WTC11 (cell line): Measurements from ENCODE around the gene TRAPPC8.

Source experiments
- E2F4 ChIP-seq: sonication (generic); formaldehyde crosslinking; IDR thresholded peaks from 2 replicates; pipeline ENCODE4 v1.8.1; 2022; ENCODE audit warnings: low read depth, mild to moderate bottlenecking, moderate library complexity, missing genetic modification reagents, borderline replicate concordance
- ELF4 ChIP-seq: sonication (generic); formaldehyde crosslinking; IDR thresholded peaks from 2 replicates; pipeline ENCODE4 v1.8.1; 2022; ENCODE audit warnings: low read depth, mild to moderate bottlenecking, moderate library complexity, missing genetic modification reagents
- JUN ChIP-seq: sonication (generic); formaldehyde crosslinking; IDR thresholded peaks from 2 replicates; pipeline ENCODE4 v1.8.0; 2023; ENCODE audit warnings: mild to moderate bottlenecking, missing genetic modification reagents
- MLX ChIP-seq: sonication (generic); formaldehyde crosslinking; IDR thresholded peaks from 2 replicates; pipeline ENCODE4 v1.8.1; 2023; ENCODE audit warnings: mild to moderate bottlenecking, missing genetic modification reagents, moderate library complexity
- NR3C1 ChIP-seq: sonication (generic); formaldehyde crosslinking; conservative IDR thresholded peaks from 2 replicates; pipeline ENCODE4 v1.8.1; 2023; ENCODE audit warnings: low read depth, mild to moderate bottlenecking, missing genetic modification reagents
- PREB ChIP-seq: sonication (generic); formaldehyde crosslinking; IDR thresholded peaks from 2 replicates; pipeline ENCODE4 v1.8.1; 2022; ENCODE audit warnings: mild to moderate bottlenecking, missing genetic modification reagents, moderate library complexity, borderline replicate concordance
- TF ChIP-seq, protein P1 (sequence below): fragments of 200-600 bp; IDR thresholded peaks from 2 replicates; pipeline ENCODE4 v1.8.0; 2022; ENCODE audit warnings: antibody characterized with exemption
- TF ChIP-seq, protein P2 (sequence below): fragments of 250-450 bp; sonication (Bioruptor Pico); IDR thresholded peaks from 2 replicates; pipeline ENCODE4 v1.9.0; 2021; ENCODE audit warnings: mild to moderate bottlenecking, borderline replicate concordance

DNA sequence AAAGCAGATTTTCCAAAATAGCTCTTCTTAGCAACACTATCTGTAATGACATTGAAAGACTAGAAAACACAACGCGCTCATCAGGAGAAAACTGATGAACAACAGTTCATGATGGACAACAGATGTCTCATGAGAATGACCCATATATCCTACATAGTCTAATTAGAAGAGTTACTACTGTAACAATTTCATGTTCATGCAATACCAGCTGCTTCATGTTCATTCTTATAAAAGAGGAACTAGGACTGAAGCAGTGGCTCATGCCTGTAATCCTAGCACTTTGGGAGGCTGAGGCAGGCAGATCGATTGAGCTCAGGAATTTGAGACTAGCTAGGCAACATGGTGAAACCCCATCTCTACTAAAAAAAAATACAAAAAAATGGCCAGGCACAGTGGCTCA, 22.7 kb downstream of the TRAPPC8 start:
- TF ChIP-seq ELF4 (CRISPR knock-in tag) (no peak), E2F4 (CRISPR knock-in tag) (no peak), PREB (no peak), NR3C1 (CRISPR knock-in tag) (no peak), MLX (CRISPR knock-in tag) (no peak), JUN (no peak)
- TF ChIP-seq, protein P1, sequence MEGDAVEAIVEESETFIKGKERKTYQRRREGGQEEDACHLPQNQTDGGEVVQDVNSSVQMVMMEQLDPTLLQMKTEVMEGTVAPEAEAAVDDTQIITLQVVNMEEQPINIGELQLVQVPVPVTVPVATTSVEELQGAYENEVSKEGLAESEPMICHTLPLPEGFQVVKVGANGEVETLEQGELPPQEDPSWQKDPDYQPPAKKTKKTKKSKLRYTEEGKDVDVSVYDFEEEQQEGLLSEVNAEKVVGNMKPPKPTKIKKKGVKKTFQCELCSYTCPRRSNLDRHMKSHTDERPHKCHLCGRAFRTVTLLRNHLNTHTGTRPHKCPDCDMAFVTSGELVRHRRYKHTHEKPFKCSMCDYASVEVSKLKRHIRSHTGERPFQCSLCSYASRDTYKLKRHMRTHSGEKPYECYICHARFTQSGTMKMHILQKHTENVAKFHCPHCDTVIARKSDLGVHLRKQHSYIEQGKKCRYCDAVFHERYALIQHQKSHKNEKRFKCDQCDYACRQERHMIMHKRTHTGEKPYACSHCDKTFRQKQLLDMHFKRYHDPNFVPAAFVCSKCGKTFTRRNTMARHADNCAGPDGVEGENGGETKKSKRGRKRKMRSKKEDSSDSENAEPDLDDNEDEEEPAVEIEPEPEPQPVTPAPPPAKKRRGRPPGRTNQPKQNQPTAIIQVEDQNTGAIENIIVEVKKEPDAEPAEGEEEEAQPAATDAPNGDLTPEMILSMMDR: no peak
- TF ChIP-seq, protein P2, sequence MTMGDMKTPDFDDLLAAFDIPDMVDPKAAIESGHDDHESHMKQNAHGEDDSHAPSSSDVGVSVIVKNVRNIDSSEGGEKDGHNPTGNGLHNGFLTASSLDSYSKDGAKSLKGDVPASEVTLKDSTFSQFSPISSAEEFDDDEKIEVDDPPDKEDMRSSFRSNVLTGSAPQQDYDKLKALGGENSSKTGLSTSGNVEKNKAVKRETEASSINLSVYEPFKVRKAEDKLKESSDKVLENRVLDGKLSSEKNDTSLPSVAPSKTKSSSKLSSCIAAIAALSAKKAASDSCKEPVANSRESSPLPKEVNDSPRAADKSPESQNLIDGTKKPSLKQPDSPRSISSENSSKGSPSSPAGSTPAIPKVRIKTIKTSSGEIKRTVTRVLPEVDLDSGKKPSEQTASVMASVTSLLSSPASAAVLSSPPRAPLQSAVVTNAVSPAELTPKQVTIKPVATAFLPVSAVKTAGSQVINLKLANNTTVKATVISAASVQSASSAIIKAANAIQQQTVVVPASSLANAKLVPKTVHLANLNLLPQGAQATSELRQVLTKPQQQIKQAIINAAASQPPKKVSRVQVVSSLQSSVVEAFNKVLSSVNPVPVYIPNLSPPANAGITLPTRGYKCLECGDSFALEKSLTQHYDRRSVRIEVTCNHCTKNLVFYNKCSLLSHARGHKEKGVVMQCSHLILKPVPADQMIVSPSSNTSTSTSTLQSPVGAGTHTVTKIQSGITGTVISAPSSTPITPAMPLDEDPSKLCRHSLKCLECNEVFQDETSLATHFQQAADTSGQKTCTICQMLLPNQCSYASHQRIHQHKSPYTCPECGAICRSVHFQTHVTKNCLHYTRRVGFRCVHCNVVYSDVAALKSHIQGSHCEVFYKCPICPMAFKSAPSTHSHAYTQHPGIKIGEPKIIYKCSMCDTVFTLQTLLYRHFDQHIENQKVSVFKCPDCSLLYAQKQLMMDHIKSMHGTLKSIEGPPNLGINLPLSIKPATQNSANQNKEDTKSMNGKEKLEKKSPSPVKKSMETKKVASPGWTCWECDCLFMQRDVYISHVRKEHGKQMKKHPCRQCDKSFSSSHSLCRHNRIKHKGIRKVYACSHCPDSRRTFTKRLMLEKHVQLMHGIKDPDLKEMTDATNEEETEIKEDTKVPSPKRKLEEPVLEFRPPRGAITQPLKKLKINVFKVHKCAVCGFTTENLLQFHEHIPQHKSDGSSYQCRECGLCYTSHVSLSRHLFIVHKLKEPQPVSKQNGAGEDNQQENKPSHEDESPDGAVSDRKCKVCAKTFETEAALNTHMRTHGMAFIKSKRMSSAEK (CRISPR knock-in tag): no peak
